HG03025 (cell line): ENCODE results near the gene NR2C2.
A peak's percentile ranks its signal among the peaks of the same experiment; 100 is the strongest.
"Not testable (repeated sequence)": the region's sequence is repeated elsewhere in the genome, so short reads cannot be mapped to it uniquely, and the experiment has no call there.

Source experiments
- ATAC-seq: cut with Tn5 transposase; IDR thresholded peaks from one replicate; pipeline ENCODE4 v1.9.1; 2021; ENCODE audit warnings: mild to moderate bottlenecking, moderate library complexity; ENCODE audit not compliant: unreplicated experiment, low FRiP score

NR2C2 gene

DNA sequence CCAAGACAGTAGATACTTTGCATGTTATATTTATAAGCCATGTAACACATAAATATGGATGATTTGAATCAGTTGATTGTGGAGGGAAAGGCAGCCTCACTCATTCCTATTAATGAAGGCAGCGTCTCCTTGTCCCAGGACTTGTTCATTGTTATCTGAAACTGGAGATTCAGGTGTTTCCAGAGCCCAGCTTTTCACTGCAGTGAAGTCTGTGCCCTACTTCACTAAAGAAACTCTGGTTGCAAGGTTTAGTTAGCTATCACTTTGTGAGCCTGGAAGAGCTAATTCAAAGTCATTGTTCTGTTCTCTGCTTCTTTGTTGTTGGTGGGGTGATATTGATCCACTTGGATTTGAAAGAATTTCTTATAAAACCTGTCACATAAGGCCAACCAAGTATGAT lies 9.8 kb downstream of the NR2C2 start:
- no peak for ATAC-seq

DNA sequence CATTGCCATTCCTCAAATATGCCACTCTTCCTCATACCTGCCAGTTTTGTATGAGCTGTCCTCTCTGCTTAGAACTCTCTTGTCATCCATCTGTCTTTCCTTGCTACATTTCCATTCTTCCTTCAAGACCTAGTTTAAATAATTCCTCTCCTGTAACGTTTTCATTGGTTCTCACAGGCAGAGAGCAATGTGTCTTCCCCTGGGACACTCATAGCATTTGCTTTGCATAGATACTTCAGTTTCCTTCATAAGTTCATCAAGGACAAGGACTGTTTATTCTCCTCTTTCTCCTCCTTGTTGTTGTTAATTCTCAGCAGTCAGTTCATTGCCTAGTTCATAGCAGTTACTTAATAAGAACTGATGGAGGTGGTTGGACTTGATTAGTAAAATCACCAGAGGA lies 10.5 kb downstream of the NR2C2 start:
- no peak for ATAC-seq

DNA sequence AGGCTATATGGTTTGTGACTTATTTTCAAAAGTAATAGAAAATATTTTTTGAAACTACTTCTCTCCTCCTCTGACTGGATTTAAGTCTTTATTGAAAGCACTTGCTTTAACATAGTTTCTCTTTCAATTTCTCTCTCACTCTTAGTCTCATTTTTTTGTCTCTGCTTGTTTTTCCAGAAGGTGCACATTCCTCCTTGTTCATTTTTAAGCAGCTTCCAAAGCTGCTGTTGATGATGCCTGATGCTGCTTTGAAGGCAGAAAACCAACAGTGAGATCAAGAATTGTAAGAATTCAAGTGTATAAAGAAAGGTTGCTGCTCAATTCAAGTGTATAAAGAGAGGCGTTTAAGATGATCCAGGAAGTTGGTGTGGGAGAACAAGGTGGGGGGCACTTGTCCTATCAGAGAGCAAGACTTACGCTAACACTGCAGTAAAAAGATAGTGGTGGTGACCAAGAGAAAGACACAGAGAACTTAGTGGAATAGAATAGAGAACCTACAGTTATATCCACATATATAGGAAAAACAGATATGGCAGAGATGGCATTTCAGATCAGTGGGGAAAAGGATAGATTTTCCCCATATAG lies 12.1 kb downstream of the NR2C2 start:
- ATAC-seq, result no peak

DNA sequence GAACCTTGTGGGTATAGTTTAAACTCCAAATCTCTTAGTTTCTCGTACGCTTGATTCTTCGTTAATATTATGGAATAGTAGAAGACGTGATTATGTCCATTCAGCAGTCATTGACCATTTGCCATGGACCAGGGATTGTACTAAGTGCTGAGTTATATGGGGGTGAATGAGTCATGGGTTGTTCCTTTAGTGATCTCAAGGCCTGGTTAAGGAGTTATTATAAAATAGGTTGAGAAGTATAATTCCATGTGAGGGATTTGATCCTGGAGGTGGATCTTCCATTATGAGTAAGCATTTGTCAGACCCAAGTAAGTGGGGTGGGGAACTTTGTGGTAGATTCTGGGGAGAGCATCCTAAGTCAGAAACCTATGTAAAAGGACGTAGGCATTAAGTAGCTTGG lies 15.4 kb downstream of the NR2C2 start:
- ATAC-seq, result no peak

DNA sequence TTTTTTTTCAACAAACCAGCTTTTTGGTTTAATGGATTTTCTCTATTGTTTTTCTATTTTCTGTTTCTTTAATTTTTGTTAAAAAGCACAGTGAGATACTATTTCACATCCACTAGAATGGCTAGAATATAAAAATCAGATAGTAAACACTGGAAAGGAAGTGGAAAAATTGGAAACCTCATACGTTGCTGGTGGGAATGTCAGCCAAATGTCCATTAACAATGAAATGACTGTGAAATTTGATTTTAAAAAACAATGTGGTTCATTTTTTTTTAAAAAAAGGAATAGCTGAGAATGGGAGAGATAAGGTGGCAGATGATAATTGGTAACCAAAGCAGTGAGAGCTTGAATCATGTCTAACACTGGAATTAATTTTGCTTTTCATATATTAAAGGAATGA lies 19.9 kb downstream of the NR2C2 start:
- ATAC-seq, result no peak

DNA sequence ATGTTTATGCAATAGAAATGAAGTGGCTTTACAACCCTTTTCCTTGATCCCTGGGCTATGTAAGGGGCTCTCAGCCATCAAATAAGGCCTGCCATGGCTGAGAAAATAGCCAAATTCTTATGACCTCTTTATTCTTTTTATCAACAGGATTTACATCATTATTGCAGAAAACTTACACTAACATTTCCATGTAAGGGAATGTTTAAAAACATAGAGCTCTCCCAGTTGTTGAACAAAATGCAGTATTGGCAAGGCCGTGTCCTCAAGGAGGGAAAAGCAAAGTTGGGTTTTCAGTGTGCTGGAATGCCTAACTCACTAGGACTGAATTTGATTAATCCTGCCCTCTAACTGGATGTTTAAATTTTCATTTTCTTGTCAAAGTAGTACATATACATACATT lies 22.3 kb downstream of the NR2C2 start:
- no peak for ATAC-seq

DNA sequence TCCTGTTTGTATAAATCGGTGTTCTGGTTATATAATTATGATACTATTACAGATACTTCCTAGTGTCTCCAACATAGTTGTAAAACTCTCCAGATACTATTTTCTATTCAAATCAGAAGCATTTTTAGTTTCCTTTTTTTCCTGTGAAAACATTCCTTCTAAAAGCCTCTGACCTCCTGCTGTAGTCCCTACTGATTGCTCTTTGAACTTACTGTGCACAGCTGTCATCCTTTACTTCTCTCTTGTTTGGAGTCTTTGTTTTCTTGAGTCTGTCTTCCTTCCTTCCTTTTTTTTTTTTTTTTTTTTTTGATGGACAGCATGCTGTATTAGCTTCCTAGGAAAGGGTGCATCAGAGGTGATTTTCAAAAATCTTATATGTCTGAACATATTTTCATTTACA lies 28.9 kb downstream of the NR2C2 start:
- ATAC-seq, result no peak

DNA sequence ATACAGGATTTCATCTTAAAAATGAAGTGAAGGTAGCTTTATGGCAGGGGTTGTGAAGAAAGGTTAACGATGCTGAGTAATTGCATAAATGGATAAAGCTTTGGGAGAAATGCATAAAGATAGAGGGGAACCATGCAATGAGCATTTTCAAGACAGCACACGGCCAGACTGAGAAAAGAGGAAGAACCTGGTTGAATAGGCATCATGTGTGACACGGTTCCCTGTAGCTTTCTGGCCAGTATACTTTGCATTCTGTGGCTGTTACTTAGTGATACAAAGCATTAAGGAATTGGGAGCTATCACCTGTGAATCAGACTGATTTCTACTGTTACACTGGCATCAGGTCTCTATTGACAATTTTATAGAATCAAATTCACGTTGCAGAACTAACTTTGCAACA lies 33.3 kb downstream of the NR2C2 start:
- ATAC-seq, result no peak

DNA sequence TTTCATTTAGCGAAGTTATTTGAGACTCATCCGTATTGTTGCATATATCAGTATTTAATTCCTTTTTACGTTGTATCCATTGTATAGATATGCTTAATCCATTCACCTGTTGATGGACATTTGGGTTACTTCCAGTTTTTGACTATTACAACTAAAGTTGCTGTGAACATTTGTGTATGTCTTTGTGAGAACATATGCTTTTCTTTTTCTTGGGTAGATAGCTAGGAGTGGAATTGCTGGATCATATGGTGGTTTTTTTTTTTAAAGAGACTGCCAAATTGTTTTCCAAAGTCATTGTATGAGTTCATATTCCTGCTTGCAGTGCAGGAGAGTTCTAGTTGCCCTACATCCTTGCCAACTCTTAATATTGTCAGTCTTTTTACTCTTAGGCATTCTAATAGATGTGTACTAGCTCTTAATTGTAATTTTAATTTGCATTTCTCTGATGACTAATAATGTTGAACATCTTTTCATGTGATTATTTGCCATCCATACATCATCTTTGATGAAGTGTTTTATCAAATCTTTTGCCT lies 37.3 kb downstream of the NR2C2 start:
- ATAC-seq, result no peak

DNA sequence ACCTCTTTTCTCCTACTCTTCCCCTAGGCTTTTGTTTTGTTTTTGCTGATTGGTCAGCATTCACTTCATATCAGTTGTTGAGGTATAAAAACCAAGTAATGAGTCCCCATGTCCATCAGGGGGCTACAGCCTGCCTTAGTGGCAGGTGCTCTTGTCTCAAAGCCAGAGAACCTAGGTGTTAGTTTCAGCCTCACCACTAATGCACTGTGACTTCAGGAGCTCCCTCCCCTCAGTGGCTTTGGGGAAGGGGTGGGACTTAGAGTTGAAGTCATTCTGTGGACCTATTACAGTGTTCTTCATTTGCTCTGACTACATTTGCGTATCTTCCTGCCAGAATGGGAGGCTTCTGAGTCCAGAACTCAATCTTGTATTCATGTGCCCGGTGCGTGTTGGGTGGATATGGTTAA lies 41.6 kb downstream of the NR2C2 start:
- peak; percentile 93 for ATAC-seq

DNA sequence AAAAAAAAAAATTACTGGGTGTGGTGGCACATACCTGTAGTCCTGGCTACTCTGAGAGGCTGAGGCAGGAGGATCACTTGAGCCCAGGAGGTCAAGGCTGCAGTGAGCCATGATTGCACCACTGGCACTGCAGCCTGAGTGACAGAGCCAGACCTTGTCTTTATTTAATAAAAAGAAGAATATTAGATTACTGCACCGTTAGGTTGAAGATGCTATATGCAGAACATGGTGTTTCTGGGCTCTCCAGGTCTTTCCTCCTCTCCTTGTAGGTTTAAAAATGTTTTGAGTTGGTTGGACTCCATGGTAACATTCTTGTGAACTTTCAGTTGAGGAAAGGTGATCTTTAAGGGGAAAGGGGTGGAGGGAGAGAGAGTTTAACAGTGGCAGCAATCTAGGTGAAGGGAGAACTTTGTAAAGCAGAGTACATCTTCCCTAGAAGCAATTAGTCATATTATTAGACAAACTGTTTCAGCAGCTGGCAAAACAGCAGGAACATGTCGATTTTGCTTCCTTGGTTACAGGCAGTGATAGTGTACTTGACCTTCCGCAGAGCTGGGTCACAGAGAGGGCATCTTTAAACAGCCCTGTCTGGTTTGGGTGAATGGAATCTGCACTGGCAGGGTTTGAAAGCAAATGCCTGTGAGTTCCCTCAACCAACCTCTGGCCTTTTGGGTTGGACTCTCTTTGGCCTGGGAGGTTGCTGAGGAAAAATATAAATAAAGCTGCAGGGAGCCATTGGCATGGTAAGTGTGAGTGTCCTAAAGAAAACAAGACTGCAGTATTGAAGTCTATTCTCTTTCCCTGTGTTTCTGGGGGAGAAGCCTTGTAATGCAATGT lies 42.8 kb downstream of the NR2C2 start:
- ATAC-seq, result no peak

DNA sequence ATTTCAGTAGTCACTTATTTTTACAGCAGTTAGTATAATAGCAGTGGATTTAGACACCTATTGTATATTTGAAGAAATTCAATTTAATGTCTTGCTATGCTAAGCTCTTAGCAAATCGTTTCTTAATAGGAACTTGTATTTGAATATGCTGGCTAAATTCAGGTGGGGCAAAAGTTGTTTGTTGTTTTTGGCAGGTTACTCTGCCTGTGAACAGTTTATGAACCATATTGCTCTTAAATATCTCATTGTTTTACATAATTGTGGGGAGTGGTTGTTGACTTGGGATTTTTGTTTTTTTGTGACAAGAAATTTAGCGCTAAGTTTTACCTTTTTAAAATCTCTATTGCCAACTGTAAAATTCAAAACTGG lies 43.4 kb downstream of the NR2C2 start:
- ATAC-seq, result no peak

DNA sequence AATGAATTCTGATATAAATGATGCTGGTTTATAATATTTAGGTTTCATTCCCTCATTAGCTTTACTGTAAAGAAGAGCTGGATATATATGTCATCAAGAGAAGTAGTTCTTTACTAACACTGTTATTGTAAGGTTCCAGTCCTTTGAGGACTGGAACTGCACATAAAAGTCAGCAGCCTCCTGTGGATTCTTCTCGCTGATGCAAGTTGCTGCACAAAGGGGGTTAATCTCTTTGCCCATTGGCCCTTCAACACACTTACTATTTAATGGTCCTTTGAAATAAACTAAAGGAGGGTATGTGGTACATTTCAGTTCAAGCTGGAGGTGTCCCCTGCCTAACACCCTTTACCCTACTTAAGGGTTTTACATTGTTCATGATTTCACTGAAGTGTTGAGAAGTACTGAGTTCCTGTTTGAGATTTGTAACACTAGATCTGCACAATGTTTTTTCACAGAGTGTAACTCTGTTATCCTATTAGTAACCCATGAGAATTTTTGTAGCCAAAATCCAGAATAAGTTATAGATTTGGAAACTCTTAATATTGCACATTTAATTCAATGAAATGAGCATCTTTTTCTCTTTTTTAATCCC lies 43.9 kb downstream of the NR2C2 start:
- ATAC-seq, result no peak

DNA sequence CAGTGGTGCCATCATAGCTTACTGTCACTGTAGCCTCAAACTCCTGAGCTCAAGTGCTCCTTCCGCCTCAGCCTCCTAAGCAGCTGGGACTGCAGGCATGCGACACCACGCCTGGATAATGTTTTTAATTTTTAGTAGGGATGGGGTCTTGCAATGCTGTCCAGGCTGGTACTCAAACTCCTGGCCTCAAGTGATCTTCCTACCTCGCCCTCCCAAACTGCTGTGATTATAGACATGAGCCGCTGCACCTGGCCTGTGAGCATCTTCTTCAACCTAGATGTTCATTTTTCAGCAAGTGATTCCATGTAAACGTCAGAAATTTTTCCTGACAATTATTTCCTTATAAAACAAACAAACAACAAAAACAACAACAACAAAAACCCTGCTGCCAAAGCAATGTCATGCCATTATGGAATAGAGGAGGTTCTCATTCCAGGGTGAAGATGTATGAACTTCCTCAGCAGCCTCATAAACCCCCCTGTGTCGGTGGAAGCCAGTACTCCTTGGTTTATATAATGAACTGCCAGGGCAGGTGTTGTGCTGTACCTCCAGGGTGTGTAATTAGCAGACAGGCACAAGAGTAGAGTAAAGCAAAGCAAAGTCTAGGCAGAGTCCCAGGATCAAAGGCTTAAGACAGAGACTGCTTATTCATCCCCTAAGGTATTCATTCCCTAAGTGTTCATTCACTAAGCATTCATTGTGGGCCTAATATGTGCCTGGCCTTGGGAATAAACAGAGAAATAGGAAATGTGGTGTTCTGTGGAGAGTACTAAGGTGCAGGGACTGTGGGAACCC lies 44.6 kb downstream of the NR2C2 start:
- ATAC-seq, result no peak

DNA sequence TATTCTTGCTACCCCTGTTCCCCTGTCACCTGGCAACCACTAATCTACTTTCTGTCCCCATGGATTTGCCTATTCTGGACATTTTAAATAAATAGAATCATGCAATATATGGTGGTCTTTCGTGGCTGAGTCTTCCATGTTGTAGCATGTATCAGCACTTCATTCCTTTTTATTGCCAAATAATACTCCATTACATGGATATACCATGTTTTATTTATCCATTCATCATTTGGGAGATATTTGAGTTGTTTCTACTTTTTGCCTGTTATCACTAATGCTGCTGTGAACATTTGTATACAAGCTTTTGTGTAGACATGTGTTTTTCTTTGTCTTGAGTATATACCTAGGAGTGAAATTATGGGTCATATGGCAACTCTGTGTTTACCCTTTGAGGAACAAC lies 50.6 kb downstream of the NR2C2 start:
- no peak for ATAC-seq

DNA sequence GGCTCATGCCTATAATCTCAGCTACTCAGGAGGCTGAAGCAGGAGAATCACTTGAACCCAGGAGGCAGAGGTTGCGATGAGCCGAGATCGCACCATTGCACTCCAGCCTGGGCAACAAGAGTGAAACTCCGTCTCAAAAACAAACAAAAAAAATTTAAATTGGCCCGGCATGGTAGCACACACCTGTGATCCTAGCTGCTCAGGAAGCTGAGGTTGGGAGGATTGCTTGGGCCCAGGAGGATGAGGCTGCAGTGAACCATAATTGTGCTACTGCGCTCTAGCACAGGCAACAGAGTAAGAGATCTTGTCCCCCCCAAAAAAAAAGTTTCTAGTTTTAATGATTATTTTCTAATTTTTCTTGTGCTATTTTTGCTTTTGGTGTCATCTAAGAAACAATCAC lies 51.8 kb downstream of the NR2C2 start:
- ATAC-seq, result not testable (repeated sequence)

DNA sequence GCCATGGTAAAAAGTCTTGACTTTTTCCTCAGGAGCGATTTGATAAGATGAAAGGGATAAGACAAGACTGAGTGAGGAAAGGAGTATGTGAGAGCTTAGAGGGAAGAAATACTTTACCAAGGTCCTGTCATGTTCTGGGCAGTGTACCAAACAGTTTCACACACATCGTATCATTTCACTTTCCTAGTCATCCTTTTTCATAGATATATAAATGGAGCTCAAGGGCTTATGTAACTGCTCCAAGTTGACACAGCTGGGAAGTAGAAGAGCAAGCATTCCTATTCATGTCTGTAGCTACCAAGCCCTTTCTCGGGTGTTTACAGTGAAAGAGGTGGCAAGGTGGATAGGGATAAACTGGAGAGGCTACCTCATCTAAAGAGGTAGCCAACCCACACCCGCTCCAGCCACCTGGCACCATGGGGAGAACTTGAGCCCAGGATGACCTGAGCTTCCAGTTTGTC lies 60.3 kb downstream of the NR2C2 start:
- no peak for ATAC-seq

DNA sequence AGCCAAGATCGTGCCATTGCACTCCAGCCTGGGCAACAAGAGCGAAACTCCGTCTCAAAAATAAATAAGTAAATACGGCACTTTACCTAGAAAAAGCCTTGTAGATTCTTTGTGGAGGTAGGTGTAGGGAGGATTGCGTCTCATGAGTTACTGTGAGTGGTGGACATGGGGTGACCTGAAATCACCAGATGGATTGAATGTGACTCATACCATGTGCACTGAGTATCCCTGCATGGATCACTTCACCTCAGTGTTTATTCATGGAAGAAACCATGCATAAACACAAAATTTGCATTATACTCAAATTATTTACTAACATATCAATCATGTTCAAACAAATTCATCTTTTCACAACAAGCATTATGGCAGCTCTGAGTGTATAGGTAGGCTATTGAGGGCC lies 61.8 kb downstream of the NR2C2 start:
- ATAC-seq, result no peak

DNA sequence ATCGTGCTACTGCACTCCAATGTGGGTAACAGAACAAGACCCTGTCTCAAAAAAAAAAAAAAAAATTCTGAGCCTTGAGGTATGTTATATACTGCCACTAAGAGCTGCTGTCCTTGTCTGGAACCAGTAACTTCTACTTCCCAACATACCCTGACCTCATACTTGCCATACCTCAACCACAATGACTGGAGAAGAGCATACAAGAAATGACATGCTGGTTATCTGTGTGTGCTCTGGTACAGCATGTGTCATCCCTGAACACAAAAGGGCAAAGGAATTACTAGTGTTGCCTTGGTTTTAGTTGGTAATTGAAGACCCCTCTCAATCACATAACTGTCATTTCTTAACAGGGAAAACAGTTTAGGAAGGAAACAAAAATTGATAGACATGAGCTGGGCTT lies 63.3 kb downstream of the NR2C2 start:
- no peak for ATAC-seq

DNA sequence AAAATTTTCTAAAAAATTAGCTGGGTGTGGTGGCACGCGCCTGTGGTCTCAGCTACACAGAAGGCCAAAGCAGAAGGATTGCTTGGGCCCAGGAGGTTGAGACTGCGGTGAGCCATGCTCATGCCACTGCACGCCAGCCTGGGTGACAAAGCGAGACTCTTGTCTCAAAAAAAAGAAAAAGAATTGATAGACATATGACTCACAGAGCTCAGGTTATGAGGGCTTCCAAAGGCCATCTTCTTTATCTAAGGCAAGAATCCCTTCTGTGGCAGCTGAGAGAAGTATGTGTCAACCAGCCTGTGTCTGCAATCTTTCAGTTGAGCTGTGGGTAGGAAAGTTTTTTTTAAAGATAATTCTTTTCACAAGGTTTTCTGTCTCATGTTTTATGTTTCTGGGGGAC lies 63.8 kb downstream of the NR2C2 start:
- no peak for ATAC-seq
